ENCODE data around the gene CEP131.

CEP131 gene

DNA sequence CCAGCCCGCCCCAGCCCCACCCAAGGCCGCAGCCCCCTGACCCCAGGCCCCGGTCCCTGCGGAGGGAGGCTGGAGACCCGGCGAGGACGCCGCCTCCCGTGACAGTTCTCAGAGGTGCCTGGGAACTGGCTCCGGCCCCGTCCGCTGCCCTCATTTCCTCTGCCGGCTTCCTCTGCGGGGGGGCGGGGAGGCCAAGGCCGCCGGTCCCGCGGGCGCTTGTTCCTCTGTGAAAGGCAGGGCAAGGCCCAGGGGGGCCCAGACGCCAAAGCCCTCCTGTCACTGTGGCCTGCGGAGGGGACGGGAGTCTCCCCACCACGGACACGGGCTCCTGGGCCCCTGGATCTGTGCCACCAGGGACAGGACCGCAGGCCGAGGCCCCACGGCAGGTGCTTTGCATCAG is 62.5 kb downstream of the CEP131 start:
- DNase-seq (ENCODE audit: low read depth), result no peak
- TF ChIP-seq, protein P1, sequence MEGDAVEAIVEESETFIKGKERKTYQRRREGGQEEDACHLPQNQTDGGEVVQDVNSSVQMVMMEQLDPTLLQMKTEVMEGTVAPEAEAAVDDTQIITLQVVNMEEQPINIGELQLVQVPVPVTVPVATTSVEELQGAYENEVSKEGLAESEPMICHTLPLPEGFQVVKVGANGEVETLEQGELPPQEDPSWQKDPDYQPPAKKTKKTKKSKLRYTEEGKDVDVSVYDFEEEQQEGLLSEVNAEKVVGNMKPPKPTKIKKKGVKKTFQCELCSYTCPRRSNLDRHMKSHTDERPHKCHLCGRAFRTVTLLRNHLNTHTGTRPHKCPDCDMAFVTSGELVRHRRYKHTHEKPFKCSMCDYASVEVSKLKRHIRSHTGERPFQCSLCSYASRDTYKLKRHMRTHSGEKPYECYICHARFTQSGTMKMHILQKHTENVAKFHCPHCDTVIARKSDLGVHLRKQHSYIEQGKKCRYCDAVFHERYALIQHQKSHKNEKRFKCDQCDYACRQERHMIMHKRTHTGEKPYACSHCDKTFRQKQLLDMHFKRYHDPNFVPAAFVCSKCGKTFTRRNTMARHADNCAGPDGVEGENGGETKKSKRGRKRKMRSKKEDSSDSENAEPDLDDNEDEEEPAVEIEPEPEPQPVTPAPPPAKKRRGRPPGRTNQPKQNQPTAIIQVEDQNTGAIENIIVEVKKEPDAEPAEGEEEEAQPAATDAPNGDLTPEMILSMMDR (conservative IDR thresholded peaks at IDR 0.05; ENCODE audit: control insufficient read depth, insufficient read depth, low read depth, low read length), result no peak
- H3K4me3 ChIP-seq (ENCODE audit: control insufficient read depth, low read depth, low read length), result no peak overlapping the region

DNA sequence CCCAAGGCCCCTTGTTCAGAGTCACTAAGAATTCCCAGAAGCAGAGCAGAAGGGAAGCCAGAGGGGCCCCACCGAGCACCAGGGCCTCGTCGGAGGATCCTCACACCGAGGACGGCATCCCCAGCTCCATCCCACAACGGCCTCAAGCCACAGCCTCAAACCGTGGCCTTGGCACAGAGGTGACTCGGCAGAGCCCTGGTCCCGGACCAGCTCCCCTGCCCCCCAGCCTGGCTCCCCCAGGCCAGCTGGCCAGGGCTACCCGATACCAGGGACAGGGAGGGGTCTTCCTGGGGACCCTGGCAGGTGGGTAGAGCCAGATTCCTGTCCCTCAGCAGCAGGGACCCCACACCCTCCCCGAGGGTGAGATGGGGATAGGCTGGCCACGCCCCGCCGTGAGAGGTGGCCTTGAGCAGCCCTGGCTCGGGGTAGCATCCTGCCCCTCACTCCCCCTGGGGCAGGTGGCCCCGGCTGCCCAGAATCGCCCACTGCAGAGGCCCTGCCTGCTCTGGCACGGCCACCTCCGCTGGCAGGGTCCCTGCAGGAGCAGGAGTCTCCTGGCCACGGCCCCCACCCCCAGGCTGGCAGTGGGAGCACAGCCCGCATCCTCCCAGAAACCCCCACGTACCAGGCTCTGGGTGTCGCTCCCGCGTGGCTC is 63.0 kb downstream of the CEP131 start:
- H3K4me3 ChIP-seq (ENCODE audit: control insufficient read depth, low read depth, low read length), result no peak overlapping the region
- TF ChIP-seq, protein P1 (conservative IDR thresholded peaks at IDR 0.05; ENCODE audit: control insufficient read depth, insufficient read depth, low read depth, low read length), result no peak
- no peak for DNase-seq (ENCODE audit: low read depth)

DNA sequence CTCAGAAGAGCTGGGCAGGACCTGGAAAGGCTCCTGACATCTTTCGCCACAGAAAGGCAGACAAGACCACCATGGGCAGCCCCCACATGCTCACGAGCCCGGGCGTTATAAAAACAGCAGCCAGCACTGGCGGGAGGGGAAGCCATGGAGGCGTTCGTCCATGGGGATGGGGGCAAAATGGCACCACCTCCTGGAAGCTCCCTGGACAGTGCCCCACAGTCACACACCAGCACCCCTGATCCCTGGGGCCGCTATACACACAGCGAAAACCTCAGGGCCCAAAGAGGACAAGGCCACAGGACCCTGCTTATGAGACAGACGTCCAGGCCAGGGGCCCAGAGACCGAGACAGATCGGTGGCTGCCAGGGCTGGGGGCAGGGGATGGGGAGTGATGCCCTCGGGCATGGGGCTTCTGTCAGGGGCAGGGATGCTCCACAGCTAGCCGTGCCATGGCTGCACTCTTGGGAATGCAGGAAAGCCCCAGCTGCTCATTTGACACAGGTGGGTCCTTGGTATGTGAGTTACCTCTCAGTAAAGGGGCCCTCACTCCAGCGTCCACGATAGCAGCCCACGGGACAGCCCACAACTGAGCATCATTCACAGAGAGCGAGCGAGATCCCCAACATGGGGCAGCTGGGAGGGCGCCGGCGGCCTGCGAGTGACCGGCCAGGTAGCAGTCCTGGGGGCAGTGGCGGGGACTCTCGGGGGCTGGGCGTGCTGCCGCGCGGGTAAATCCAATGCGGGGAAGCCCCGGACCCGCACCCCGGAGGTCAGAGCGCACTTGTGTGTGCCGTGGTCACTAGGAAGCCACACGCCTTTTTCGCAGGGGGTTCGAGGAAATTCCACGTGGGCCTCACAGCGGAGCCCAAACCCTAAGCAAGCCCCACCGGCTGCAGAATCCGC is 63.8 kb downstream of the CEP131 start:
- H3K4me3 ChIP-seq (ENCODE audit: control insufficient read depth, low read depth, low read length), result no peak overlapping the region
- TF ChIP-seq, protein P1 (conservative IDR thresholded peaks at IDR 0.05; ENCODE audit: control insufficient read depth, insufficient read depth, low read depth, low read length), result no peak
- DNase-seq (ENCODE audit: low read depth), result no peak

DNA sequence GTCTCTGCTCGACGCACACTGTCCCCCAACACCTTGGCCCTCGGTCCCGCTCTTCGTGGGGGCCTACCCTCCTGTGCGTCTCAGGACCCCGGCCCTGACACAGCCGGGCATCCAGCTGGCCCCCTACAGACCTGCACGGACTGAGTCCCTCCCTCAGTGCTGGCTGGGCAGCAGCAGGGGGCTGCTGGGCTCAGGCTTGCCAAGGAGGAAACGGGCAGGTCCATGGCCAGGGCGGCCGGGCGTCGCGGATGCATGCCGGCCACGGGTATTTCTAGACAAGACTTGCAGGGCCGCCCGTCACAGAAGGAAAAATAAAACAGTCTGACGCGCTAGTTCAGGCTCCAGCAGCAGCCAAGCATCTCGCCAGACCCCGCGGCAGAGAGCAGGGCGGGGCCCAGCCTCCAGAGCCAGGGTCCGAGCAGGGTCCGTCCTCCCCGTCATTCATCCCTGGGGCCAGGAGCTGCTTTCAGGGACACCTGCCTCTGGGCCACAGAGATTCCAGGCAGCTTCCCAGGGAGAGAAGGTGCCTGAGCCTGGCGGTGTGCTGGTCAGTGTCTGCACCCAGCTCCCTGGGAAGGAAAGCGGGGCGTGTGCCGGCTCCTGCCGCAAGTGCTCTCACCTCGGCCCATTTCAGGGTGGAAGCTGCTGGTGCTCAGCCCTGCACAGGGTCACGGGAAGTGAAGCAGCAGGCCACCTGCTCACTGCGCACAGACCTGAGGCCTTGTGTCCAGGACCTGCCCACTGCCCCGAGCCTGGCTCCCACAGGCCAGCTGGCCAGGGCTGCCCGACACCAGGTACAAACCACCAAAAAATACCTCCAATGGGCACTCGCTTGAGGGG is 64.7 kb downstream of the CEP131 start:
- no peak overlapping the region for H3K4me3 ChIP-seq (ENCODE audit: control insufficient read depth, low read depth, low read length)
- TF ChIP-seq, protein P1 (conservative IDR thresholded peaks at IDR 0.05; ENCODE audit: control insufficient read depth, insufficient read depth, low read depth, low read length), result no peak
- DNase-seq (ENCODE audit: low read depth), result no peak

DNA sequence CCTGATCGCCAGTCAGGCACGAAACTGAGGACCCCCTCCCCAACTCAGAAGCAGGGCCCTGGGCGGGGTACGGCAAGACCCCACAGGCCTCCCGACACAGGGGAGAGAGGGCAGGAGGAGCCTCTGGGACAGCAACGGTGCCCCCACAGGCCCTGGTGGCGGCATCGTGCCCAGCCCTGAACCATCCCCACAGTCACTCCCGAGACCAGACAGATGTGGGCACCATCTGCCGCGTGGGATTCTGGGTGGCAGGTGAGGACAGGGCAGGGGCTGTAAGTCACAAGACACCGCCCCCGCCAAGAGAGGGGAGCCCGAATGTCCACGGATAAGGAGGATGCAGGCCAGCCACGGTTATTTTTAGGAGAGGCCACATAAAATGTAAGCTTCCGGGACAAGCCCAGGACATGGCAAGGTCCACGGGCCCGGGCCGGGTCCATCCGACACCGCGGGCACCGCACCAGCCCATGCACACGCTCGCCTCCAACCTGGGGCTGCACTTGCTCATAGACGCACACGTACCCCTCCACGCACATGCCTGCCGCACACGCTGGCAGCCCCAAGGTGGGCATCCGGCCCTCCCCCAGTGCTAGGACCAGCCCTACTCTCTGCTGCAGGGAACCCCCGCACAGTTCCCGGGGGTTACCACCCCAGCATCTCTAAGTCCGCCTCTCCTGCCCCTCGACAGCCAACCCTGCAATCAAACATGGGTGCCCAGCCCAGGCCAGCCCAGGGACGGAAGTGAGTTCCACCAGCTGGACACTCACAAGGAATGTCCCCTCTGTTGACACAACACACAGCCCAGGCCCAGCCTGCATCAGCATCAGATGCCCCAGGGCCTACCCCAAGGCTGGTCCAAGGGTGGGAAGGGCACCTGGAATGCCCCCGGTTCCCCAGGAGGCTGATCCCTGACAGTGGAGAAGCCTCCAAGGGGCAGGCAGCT is 65.6 kb downstream of the CEP131 start:
- DNase-seq (ENCODE audit: low read depth), result no peak
- no peak overlapping the region for H3K4me3 ChIP-seq (ENCODE audit: control insufficient read depth, low read depth, low read length)
- TF ChIP-seq, protein P1 (conservative IDR thresholded peaks at IDR 0.05; ENCODE audit: control insufficient read depth, insufficient read depth, low read depth, low read length), result no peak

Measured in fibroblast of mammary gland (primary cell).